Keratinocyte (primary cell): ENCODE data around the gene NYNRIN. TPM values are rescaled to one million over a fixed set of nuclear protein-coding genes. Genes with fewer than 3 reads are reported as not detected.

ENCODE experiments used
- DNase-seq: peaks from one replicate; pipeline ENCODE4 v3.0.0-alpha.2; 2011; ENCODE audit warnings: low read depth, missing footprints, low spot score
- FAIRE-seq: peaks from 2 replicates; lab custom pipeline; 2011; peaks lifted over from hg19 to GRCh38; lab: Jason Lieb, UNC
- H2AFZ ChIP-seq: 2 replicates; pipeline ENCODE4 v1.6.0; 2012; ENCODE audit warnings: low read length, control low read depth, inconsistent platforms; ENCODE audit not compliant: control insufficient read depth
- H3K27ac ChIP-seq: 2 replicates; pipeline ENCODE4 v1.5.1; 2011; ENCODE audit warnings: low read length; ENCODE audit not compliant: control insufficient read depth, insufficient read depth
- H3K27me3 ChIP-seq: 3 replicates; pipeline ENCODE4 v1.6.0; 2011; ENCODE audit warnings: low read length; ENCODE audit not compliant: control insufficient read depth, insufficient read depth; ENCODE audit errors: extremely low read depth
- H3K36me3 ChIP-seq, 2 experiments: 2 replicates in 1 of 2; 3 replicates in 1 of 2; pipeline ENCODE4 v1.5.1; 2011; ENCODE audit warnings: low read length in 2 of 2, mild to moderate bottlenecking in 1 of 2; ENCODE audit not compliant: control insufficient read depth in 2 of 2, insufficient read depth in 2 of 2; ENCODE audit errors: extremely low read depth in 1 of 2
- H3K4me1 ChIP-seq: 3 replicates; pipeline ENCODE4 v1.5.1; 2011; ENCODE audit warnings: low read length; ENCODE audit not compliant: control insufficient read depth, insufficient read depth; ENCODE audit errors: extremely low read depth
- H3K4me2 ChIP-seq: 3 replicates; pipeline ENCODE4 v1.6.0; 2011; ENCODE audit warnings: low read depth, low read length; ENCODE audit not compliant: control insufficient read depth, insufficient read depth; ENCODE audit errors: extremely low read depth
- H3K4me3 ChIP-seq, 3 experiments: fragments of 200-600 bp in 1 of 3; sonication (generic) in 1 of 3; 2 replicates in 2 of 3; 3 replicates in 1 of 3; pipeline ENCODE4 v1.5.1; 2011 to 2016; ENCODE audit warnings: low read length in 3 of 3, mild to moderate bottlenecking in 3 of 3, control low read depth in 2 of 3, inconsistent platforms in 1 of 3, low read depth in 1 of 3, mixed read lengths in 1 of 3, mixed run types in 1 of 3, moderate library complexity in 1 of 3; ENCODE audit not compliant: control insufficient read depth in 2 of 3, insufficient read depth in 2 of 3; ENCODE audit errors: extremely low read depth in 1 of 3
- H3K79me2 ChIP-seq: 2 replicates; pipeline ENCODE4 v1.6.0; 2012; ENCODE audit warnings: low read length; ENCODE audit not compliant: control insufficient read depth, insufficient read depth
- H3K9ac ChIP-seq: 3 replicates; pipeline ENCODE4 v1.6.0; 2011; ENCODE audit warnings: low read length; ENCODE audit not compliant: control insufficient read depth, insufficient read depth; ENCODE audit errors: extremely low read depth
- H3K9me1 ChIP-seq: 3 replicates; pipeline ENCODE4 v1.6.0; 2011; ENCODE audit warnings: low read length; ENCODE audit not compliant: control insufficient read depth, insufficient read depth; ENCODE audit errors: extremely low read depth
- H3K9me3 ChIP-seq: 2 replicates; pipeline ENCODE4 v1.5.1; 2012; ENCODE audit warnings: low read depth, low read length; ENCODE audit not compliant: control insufficient read depth
- H4K20me1 ChIP-seq: 3 replicates; pipeline ENCODE4 v1.6.0; 2011; ENCODE audit warnings: low read length; ENCODE audit not compliant: control insufficient read depth, insufficient read depth; ENCODE audit errors: extremely low read depth
- CTCF ChIP-seq, 3 experiments: IDR thresholded peaks in 1 of 3; conservative IDR thresholded peaks in 1 of 3; optimal IDR thresholded peaks in 1 of 3; 2 replicates in 2 of 3; 3 replicates in 1 of 3; pipeline versions ENCODE3 to v1.5.1; 2011; ENCODE audit warnings: low read length in 3 of 3, mild to moderate bottlenecking in 3 of 3, moderate library complexity in 2 of 3, control low read depth in 1 of 3, inconsistent platforms in 1 of 3; ENCODE audit not compliant: insufficient read depth in 2 of 3; ENCODE audit errors: extremely low read depth in 1 of 3
- EZH2 ChIP-seq: IDR thresholded peaks from one replicate; pipeline ENCODE4 v1.6.1; 2012; ENCODE audit warnings: inconsistent platforms, mild to moderate bottlenecking, low read length, moderate library complexity
- dilution Hi-C: fragments of 300-500 bp; cut with MboI; formaldehyde crosslinking; loops from one replicate; pipeline ENCODE4 v1.7.0; 2020; ENCODE audit warnings: low sequenced_read_pairs; ENCODE audit not compliant: extremely low pct_ligation_motif_present
- polyA plus RNA-seq, 5 experiments: library from polyadenylated mRNA; depleted of rRNA in 3 of 5; stranded (reverse) in 3 of 5; stranded (forward) in 1 of 5; unstranded in 1 of 5; fragments of >200 nt; gene quantifications; 1 replicate in 1 of 5; 2 replicates in 3 of 5; 3 replicates in 1 of 5; pipeline versions ENCODE4 v1.2.1 to v1.2.3, GENCODE V29; 2011 to 2012; ENCODE audit warnings: missing spikeins in 2 of 5, low read depth in 1 of 5, low replicate concordance in 1 of 5
- small RNA-seq, 3 experiments: library from RNA; depleted of rRNA; stranded (forward); fragments of <200 nt; gene quantifications; one replicate each; pipeline ENCODE3, GENCODE V24; 2012; ENCODE audit warnings: low read depth in 3 of 3, low replicate concordance in 1 of 3; ENCODE audit not compliant: insufficient read length in 3 of 3

The NYNRIN gene
- polyA plus RNA-seq, 1 donor (not counting 4 experiments of a cell fraction or from before 2014, with no cell fraction given), result 4.9 TPM

GRCh38 chr14:24465805-24466204 is 67.0 kb downstream of the NYNRIN start:
- H4K20me1 ChIP-seq, result no peaks in the 10 kb centered on the region
- no peak overlapping the region for H3K4me2 ChIP-seq
- dilution Hi-C loops, result no loop called here
- H3K9ac ChIP-seq, result no peak overlapping the region
- H2AFZ ChIP-seq, result no peak overlapping the region
- H3K27ac ChIP-seq, result no peak overlapping the region
- no peaks in the 10 kb centered on the region for H3K36me3 ChIP-seq
- no peaks in the 10 kb centered on the region for H3K9me1 ChIP-seq
- no peak for DNase-seq
- no peaks in the 10 kb centered on the region for H3K4me1 ChIP-seq
- H3K79me2 ChIP-seq, result no peaks in the 10 kb centered on the region
- H3K9me3 ChIP-seq, result no peaks in the 10 kb centered on the region
- FAIRE-seq, result no peak
- H3K27me3 ChIP-seq, result no peaks in the 10 kb centered on the region
- TF ChIP-seq CTCF (optimal IDR thresholded peaks at IDR 0.05 in 1 of 3, IDR thresholded peaks at IDR 0.05 in 1 of 3, conservative IDR thresholded peaks at IDR 0.05 in 1 of 3; ENCODE audit: extremely low read depth in 1 of 3, insufficient read depth in 2 of 3, low read length in 3 of 3) (no peak), EZH2 (no peak)
- H3K4me3 ChIP-seq, result no peak overlapping the region

Small RNA genes lying within 50 kb of the gene (small RNA-seq; reads per million reads assigned to genes)
- 0 reads per million in 3 experiments for gene RF00026

Other genes with a start within 250 kb of the NYNRIN start
- gene IRF9, start 237.7 kb upstream of the NYNRIN start, polyA plus RNA-seq, result 117 to 126 TPM (median 117 TPM) in 3 replicates
- gene REC8, start 226.9 kb upstream of the NYNRIN start, polyA plus RNA-seq, result 6.0 to 9.2 TPM (median 6.3 TPM) in 3 replicates
- 10.0 to 32.3 TPM (median 18.6 TPM) in 3 replicates for gene IPO4, start 210.2 kb upstream of the NYNRIN start, polyA plus RNA-seq
- 19.2 to 56.6 TPM (median 38.2 TPM) in 3 replicates for gene TM9SF1, start 203.6 kb upstream of the NYNRIN start, polyA plus RNA-seq
- gene TSSK4, start 193.3 kb upstream of the NYNRIN start, polyA plus RNA-seq, result 0.09 TPM in 1 of 3 replicates, not detected in the others
- gene CHMP4A, start 185.5 kb upstream of the NYNRIN start, polyA plus RNA-seq, result 48.0 to 86.6 TPM (median 54.5 TPM) in 3 replicates
- gene MDP1, start 182.9 kb upstream of the NYNRIN start, polyA plus RNA-seq, result 7.0 to 7.5 TPM (median 7.3 TPM) in 3 replicates
- 458 to 509 TPM (median 499 TPM) in 3 replicates for gene NEDD8, start 166.6 kb upstream of the NYNRIN start, polyA plus RNA-seq
- 84.1 to 90.0 TPM (median 84.6 TPM) in 3 replicates for gene GMPR2, start 166.1 kb upstream of the NYNRIN start, polyA plus RNA-seq
- 43.5 to 107 TPM (median 54.3 TPM) in 3 replicates for gene TINF2, start 156.4 kb upstream of the NYNRIN start, polyA plus RNA-seq
- 13.5 to 77.5 TPM (median 16.1 TPM) in 3 replicates for gene TGM1, start 135.8 kb upstream of the NYNRIN start, polyA plus RNA-seq
- 29.0 to 47.2 TPM (median 40.9 TPM) in 3 replicates for gene RABGGTA, start 127.4 kb upstream of the NYNRIN start, polyA plus RNA-seq
- gene DHRS1, start 99.2 kb upstream of the NYNRIN start, polyA plus RNA-seq, result 65.1 to 130 TPM (median 75.0 TPM) in 3 replicates
- 16.5 to 25.3 TPM (median 19.9 TPM) in 3 replicates for gene NOP9, start 99.2 kb upstream of the NYNRIN start, polyA plus RNA-seq
- 2.4 to 3.7 TPM (median 2.6 TPM) in 3 replicates for gene CIDEB, start 91.0 kb upstream of the NYNRIN start, polyA plus RNA-seq
- 5.4 to 13.4 TPM (median 7.9 TPM) in 3 replicates for gene LTB4R2, start 88.9 kb upstream of the NYNRIN start, polyA plus RNA-seq
- 8.6 to 20.4 TPM (median 14.6 TPM) in 3 replicates for gene LTB4R, start 87.5 kb upstream of the NYNRIN start, polyA plus RNA-seq
- 0.21 to 0.44 TPM (median 0.23 TPM) in 3 replicates for gene ADCY4, start 63.9 kb upstream of the NYNRIN start, polyA plus RNA-seq
- 7.3 to 10.7 TPM (median 8.0 TPM) in 3 replicates for gene RIPK3, start 59.0 kb upstream of the NYNRIN start, polyA plus RNA-seq
- 0.69 to 2.2 TPM (median 0.92 TPM) in 3 replicates for gene NFATC4, start 30.8 kb upstream of the NYNRIN start, polyA plus RNA-seq
- gene CBLN3, start 30.7 kb downstream of the NYNRIN start, polyA plus RNA-seq, result 1.1 to 1.8 TPM (median 1.6 TPM) in 3 replicates
- 20.4 to 26.0 TPM (median 25.6 TPM) in 3 replicates for gene KHNYN, start 31.0 kb downstream of the NYNRIN start, polyA plus RNA-seq
- gene SDR39U1, start 43.8 kb downstream of the NYNRIN start, polyA plus RNA-seq, result 25.3 to 31.1 TPM (median 27.4 TPM) in 3 replicates
- not detected in 3 replicates for gene CMA1, start 109.3 kb downstream of the NYNRIN start, polyA plus RNA-seq
- not detected in 3 replicates for gene CTSG, start 177.2 kb downstream of the NYNRIN start, polyA plus RNA-seq
- 0.14 TPM in 1 of 3 replicates, not detected in the others for gene GZMH, start 210.7 kb downstream of the NYNRIN start, polyA plus RNA-seq
- 0.08 TPM in 1 of 3 replicates, not detected in the others for gene GZMB, start 235.2 kb downstream of the NYNRIN start, polyA plus RNA-seq